Erythroblast (primary cell): Measurements from ENCODE around the gene HJV.

Experiments
- DNase-seq, 2 experiments: peaks; one replicate each; lab custom pipeline; 2025; lab: John Stamatoyannopoulos, UW
- GATA1 ChIP-seq: IDR thresholded peaks from 2 replicates; pipeline ENCODE4 v1.6.1; 2011; ENCODE audit warnings: low read depth, mild to moderate bottlenecking, control low read depth, low read length, moderate library complexity
- POLR2A ChIP-seq: IDR thresholded peaks from 2 replicates; pipeline ENCODE4 v1.6.1; 2011; ENCODE audit warnings: mild to moderate bottlenecking, low read length

The HJV gene

GRCh38 chr1:145980457-145980994, 41.0 kb downstream of the HJV start:
- no peak for TF ChIP-seq POLR2A
- no peak for TF ChIP-seq GATA1
- no peak for DNase-seq

DNA sequence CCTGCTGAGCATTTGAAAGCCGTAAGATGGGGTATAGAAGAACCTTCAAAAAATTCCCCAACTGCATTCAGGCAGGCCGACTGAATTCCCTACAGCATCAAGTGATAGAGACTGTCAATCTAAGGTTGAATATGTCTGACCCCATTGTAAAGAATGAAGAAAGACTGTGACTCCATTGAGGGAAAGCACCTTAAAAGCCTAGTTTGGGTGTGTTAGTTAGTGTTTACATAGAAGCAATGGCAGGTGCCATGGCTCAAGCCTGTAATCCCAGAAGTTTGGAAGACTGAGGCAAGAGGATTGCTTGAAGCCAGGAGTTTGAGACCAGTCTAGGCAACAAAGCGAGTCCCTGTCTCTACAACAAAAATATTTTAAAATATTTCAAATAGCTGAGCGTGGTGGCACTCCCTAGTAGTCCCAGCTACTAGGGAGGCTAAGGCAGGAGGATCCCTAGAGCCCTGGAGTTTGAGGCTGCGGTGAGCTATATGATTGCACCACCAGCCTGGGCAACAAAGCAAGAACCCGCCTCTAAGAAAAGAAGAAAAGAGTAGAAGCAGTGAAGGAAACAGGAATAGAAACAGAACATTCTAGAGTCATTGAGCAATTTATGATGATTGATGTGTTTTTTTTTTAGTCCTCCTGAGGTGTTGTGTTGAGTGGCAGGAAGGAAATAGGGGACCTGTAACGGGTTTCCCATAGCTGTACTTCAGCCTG, 41.6 kb downstream of the HJV start:
- TF ChIP-seq GATA1: no peak
- peak; percentile 36 for TF ChIP-seq POLR2A
- peak in 1 of 2 experiments; percentile 69 for DNase-seq

- TF ChIP-seq POLR2A (peak; percentile 92), GATA1 (no peak)
- DNase-seq: peak; percentile 98
These were observed 42.4 kb downstream of the HJV start for GRCh38 chr1:145978854-145979745.

GRCh38 chr1:145978471-145978853, 43.1 kb downstream of the HJV start:
- TF ChIP-seq POLR2A (no peak), GATA1 (no peak)
- no peak for DNase-seq

- DNase-seq: peak; percentile 87 to 93
- no peak for TF ChIP-seq GATA1
- peak; percentile 14 for TF ChIP-seq POLR2A
These were observed 43.8 kb downstream of the HJV start for GRCh38 chr1:145977486-145978470.

GRCh38 chr1:145977016-145977415, 44.5 kb downstream of the HJV start:
- no peak for DNase-seq
- TF ChIP-seq GATA1: no peak
- no peak for TF ChIP-seq POLR2A

- TF ChIP-seq GATA1 (no peak), POLR2A (no peak)
These were observed 46.3 kb downstream of the HJV start for GRCh38 chr1:145975216-145975615.

GRCh38 chr1:145974721-145975120, 46.8 kb downstream of the HJV start:
- DNase-seq: no peak
- TF ChIP-seq POLR2A (no peak), GATA1 (no peak)

More at GRCh38 chr1:145975216-145975615, 46.3 kb downstream of the HJV start:
- DNase-seq: no peak

- DNase-seq: no peak
- TF ChIP-seq POLR2A (no peak), GATA1 (no peak)
These were observed 49.0 kb downstream of the HJV start for GRCh38 chr1:145972580-145972979.
